Activated T-helper 1 cell treated with Interleukin-2 at 50 U/mL for 16 hours (primary cell): Measurements from ENCODE around the gene RAPGEF1.
"Not testable (repeated sequence)": the region's sequence is repeated elsewhere in the genome, so short reads cannot be mapped to it uniquely, and the experiment has no call there.

Experiments
- DNase-seq: peaks from one replicate; pipeline ENCODE4 v3.0.0-alpha.2; 2020; ENCODE audit warnings: low read depth

The RAPGEF1 gene

GRCh38 chr9:131559421-131560000 lies 180.4 kb downstream of the RAPGEF1 start:
- no peak for DNase-seq

GRCh38 chr9:131557855-131558548 lies 181.9 kb downstream of the RAPGEF1 start:
- no peak for DNase-seq

- DNase-seq = no peak
Observed at GRCh38 chr9:131555841-131556673, 183.8 kb downstream of the RAPGEF1 start.

GRCh38 chr9:131554843-131555351 lies 185.0 kb downstream of the RAPGEF1 start:
- DNase-seq = no peak

- DNase-seq = no peak
Observed at GRCh38 chr9:131554087-131554842, 185.6 kb downstream of the RAPGEF1 start.

- no peak for DNase-seq
Observed at GRCh38 chr9:131552030-131552429, 187.8 kb downstream of the RAPGEF1 start.

- DNase-seq = not testable (repeated sequence)
Observed at GRCh38 chr9:131550465-131550864, 189.4 kb downstream of the RAPGEF1 start.

GRCh38 chr9:131549186-131549585 lies 190.7 kb downstream of the RAPGEF1 start:
- DNase-seq = not testable (repeated sequence)

GRCh38 chr9:131546336-131547084 lies 193.4 kb downstream of the RAPGEF1 start:
- DNase-seq = no peak

- DNase-seq = no peak
Observed at GRCh38 chr9:131545786-131546335, 194.0 kb downstream of the RAPGEF1 start.

GRCh38 chr9:131545003-131545785 lies 194.7 kb downstream of the RAPGEF1 start, which contains the start of gene PRRT1B:
TSS of gene PRRT1B (plus strand) at chr9:131545523. CDS start at chr9:131545616, 93 bp downstream.
- no peak for DNase-seq

- no peak for DNase-seq
Observed at GRCh38 chr9:131543141-131543540, 196.7 kb downstream of the RAPGEF1 start.

- DNase-seq = peak; percentile 15
Observed at GRCh38 chr9:131539223-131539923, 200.5 kb downstream of the RAPGEF1 start.

- no peak for DNase-seq
Observed at GRCh38 chr9:131537946-131538345, 201.9 kb downstream of the RAPGEF1 start.

GRCh38 chr9:131534721-131535237 lies 205.1 kb downstream of the RAPGEF1 start:
- peak; percentile 7 for DNase-seq

- peak; percentile 61 for DNase-seq
Observed at GRCh38 chr9:131530920-131531832, 208.7 kb downstream of the RAPGEF1 start, which contains the start of gene UCK1. TSS of gene UCK1 (minus strand) at chr9:131531263. CDS start at chr9:131531174, 89 bp downstream.

GRCh38 chr9:131530546-131530919 lies 209.3 kb downstream of the RAPGEF1 start:
- DNase-seq = no peak
